ENCODE data around the gene HS1BP3.
A peak's percentile ranks its signal among the peaks of the same experiment; 100 is the strongest.

HS1BP3 gene

DNA sequence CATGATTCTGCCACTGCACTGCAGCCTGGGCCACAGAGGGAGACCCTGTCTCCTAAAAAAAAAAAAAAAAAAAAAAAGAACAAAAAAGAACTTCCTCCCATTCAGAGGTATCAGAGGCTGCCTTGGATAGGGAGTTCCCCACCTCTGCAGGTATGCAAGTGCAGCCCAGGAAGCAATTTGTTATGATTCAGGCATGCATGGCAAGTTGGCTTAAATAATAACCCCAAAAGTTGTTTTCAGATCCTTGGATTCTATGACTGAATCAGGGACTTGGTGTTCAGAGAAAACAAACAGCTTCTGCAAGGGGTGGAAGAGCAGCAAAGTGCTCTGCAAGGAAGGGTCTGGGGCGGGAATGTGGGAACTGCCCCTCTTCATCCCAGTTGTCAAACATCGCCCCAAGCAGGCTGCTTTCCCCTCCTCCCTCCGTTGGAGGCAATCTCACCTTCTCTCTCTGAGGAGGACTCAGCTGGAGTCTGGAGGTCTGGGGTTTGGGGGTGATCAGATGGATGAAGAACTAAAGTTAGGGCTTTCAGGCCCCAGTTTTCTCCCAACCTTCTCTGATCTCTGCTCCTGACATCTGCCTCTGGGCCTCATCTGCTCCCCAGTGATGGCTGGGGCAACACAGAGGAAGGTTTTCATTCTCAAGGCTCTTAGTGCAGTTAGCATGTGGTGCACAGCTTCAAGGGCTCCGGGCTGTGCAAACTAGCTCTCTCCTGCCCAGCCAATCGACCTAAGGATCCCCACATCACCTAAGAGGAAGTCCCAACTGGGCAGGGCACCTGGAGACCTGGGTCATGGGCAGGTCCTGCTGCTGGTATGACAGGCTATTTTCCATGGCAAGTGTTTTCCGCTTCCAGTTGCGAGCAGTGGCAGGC, 12.5 kb upstream of the HS1BP3 start:
- no peak for DNase-seq

- no peak for DNase-seq
Measured at GRCh38 chr2:20662308-20662937, 11.5 kb upstream of the HS1BP3 start.

GRCh38 chr2:20661421-20662307, 10.8 kb upstream of the HS1BP3 start:
- DNase-seq = peak; percentile 77

- no peak for DNase-seq
Measured at GRCh38 chr2:20660506-20661420, 9.9 kb upstream of the HS1BP3 start.

DNA sequence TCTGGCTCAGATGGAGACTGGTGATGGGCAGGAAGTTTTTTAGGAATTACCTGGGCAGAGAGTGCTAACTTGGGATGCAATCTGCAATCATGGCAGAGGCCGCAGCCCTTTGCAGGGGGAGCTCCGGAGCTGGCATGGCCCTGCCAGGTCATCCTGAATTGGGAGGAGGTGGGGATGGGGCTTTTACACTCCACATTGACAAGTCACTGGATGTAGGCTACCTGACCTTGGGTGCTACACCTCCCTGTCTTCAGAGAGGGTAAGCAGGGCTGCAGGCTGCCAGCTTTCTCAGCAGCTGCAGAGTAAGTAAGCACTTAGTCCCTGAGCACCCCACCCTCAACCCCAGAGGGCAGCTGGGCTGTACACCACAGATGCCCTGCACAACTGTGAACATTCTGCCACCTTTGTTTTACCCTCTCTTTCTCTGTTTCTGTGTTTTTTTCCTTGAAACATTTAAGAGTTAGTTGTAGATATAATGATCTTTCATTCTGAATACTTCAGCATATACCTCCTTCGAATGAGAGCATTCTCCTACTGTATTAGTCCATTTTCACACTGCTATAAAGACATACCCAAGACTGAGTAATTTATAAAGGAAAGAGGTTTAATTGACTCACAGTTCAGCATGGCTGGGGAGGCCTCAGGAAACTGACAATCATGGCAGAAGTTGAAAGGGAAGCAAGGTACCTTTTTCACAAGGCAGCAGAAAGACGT, 6.8 kb upstream of the HS1BP3 start:
- no peak for DNase-seq

GRCh38 chr2:20656561-20656960, 5.7 kb upstream of the HS1BP3 start:
- no peak for DNase-seq

DNA sequence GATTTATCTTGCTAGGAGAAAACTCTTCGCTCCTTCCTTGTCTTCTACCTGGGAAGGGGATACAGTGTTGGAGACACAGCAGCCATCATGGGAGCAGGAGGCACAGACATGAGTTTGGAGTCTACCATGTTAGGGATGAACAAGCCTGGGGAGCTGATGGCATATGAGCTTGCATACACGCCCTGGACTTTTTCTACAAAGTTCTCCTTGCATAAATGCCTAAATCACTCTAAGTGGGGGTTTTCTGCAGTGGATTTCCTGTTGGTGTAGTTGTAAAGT, 3.6 kb upstream of the HS1BP3 start:
- DNase-seq = no peak

- no peak for DNase-seq
Measured at GRCh38 chr2:20653695-20654534, 3.0 kb upstream of the HS1BP3 start.

DNA sequence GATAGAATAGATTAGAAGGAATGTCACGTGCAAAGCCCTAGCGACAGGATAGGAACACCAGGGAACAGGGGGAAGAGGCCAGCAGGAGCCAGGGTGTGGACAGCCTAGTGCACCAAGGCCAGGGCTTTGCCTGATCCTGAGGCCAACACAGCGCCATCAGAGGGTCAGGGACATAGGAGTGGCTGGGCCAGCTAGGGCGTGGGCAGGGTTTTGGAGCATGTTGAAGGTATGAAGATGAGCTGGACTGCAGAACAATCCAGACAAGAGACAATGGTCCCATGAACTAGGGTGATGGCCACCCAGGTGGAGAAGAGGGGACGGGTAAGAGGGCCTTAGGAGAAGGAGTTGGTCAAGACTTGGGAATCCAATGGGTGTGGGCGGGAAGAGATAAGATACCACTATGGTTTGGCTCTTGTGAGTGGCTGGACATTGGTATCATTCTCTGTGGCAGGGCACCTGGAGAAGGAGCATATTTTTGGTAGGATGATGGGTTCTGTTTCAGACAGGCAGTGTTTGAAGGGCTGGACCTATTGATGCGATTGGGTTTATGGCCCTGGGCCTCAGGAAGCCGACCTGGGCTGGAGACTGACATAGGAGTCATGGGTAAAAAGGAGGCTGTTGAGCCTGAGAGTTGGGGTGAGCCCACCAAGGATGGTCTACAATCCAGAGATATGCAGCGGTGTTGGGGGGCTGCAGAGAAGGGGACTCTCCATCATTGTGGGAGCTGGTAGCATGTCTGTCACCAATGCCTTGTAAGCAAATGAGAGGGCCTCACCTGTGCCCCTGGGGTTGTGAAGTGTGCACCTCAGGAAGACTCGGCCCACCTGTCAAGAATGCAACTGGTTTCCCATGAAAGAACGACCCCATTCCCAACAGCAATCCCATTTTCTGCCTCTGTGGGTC, 2.0 kb upstream of the HS1BP3 start:
- no peak for DNase-seq

GRCh38 chr2:20652141-20652540, 1.2 kb upstream of the HS1BP3 start:
- DNase-seq = no peak

- no peak for DNase-seq
Measured at GRCh38 chr2:20651731-20652099, 817 bp upstream of the HS1BP3 start.

DNA sequence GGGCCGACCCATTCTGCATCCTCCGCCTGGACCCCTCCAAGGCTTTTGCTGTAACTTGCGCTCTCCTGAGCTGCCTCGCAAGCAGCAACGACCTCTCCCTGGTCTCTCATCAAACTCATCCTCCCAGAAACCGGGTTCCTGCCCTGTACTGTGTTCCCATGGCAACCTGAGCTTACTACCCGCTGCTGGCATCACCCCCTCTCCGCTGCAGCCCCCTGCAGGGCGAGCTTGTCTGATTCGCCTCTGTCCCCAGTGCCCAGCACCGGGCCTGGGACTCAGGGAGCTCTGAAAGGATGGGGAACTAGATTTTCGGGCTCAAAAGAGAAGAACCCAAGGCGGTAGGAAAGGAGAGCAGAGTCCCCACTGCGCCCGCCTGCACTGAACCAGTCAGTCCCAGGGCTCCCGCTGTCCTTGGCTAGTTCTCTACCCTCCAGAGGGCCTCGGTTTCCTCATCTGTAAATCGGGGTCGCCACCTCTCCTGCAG, 463 bp downstream of the HS1BP3 start:
- no peak for DNase-seq

DNA sequence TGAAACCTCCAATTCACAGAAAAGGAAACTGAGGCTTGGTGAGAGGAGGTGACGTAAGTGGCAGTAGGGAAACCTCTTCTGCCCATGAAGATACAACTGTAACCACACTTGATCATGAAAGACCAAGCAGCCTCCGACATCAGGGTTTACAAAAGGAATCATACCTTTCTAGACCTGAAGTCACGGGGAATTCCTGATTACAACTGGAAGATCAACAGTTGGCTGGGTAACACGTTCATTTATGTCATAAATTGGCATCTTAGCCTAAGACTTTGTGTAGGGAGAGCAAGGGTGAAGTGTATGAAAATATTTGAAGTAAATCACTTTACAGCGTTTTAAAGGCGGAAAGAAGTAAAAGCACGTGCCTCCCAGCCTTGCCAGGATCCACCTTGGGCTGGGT, 922 bp downstream of the HS1BP3 start:
- no peak for DNase-seq

DNA sequence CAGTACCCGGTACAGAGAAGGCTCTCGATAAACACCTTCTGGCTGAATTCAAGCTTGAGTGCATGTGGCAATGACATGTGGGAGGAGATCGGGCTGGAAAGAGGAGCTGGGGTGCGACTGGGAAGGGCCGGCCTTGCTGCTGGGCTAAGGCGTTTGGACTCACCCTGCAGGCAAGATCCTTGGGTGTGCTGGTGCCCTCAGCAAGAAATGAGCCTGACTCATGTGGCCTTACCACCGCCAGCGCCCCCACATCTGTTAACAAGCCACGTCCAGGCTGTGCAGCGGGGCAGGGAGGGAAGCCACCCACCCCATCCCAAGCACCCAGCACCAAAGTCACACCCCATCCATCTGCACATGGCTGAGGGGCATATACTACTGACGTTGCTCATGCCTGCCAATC, 1.3 kb downstream of the HS1BP3 start:
- DNase-seq = no peak

DNA sequence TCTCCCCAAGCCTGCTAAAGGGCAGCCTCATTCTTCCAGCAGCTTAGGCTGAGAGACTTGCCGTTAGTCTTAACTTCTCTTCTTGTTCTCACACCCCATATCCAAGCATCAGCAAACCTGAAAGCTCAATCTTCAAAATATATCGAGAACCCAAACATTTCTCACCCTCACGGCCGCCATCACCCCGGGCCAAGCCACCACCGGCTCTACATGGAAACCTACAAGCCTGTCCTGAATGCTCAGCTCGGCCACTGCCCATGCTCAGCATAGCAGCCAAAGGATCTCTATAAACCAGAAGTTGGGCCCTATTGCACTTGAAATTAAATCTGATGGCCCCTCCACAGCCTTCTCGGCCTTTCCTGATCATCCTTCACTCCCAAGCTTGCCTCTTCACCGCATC, 2.1 kb downstream of the HS1BP3 start:
- DNase-seq = no peak

DNA sequence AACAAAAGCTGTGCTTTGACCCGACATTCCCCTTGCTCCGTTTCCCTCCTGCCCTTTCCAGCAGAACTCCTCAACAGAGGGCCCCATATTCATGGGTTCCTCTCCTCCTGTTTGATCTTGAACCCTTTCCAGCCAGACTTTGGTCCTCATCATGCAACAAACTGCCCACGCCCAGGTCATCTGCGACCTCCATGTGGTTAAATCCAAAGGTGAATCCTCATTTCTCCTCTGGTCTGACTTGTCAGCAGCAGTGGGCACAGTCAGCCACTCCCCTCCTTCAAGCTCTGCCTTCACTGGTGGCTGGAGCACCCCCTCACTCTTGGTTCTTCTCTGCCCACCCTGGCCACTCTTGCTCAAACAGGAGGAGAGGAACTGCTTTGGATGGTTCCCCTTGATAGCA, 2.7 kb downstream of the HS1BP3 start:
- DNase-seq = no peak

- no peak for DNase-seq
Measured at GRCh38 chr2:20647738-20648137, 3.2 kb downstream of the HS1BP3 start.

DNA sequence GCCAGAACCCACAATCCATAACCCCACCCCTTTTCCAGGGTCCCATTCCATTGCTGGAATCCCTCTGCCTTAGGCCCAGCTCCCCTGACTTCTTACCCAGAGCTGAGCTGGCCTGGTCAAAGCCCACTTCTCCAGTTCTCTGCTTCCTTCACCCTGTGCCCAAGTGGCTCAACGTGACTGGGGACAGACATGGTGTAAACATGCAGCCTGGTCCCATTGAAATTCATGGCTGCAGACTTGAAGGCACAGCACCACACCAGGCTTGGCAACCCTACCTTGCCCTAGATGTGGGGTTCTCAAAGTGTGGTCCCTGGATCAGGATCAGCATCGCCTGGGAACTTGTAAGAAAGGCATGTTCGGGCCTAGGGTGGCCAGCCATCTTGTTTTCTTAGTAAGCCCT, 3.7 kb downstream of the HS1BP3 start:
- DNase-seq = no peak

DNA sequence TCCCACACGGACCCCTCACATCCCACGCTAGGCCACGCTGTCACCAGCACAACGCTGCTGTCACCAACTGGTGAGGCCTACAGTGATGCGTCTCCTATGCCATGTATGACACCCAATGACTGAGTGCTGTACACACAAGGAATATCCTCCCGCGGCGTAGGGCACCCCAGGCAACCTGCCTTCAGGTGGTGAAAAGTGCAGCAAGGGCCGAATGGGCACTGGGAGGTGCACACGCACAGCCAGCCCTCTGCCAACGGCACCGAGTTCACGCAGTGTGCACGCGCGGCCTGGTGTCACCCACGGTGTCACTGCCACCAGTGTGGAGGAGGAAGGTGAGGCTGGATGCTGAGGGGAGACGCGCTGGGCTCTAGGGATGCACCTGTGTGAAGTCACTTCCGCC, 4.5 kb downstream of the HS1BP3 start:
- no peak for DNase-seq

- no peak for DNase-seq
Measured at GRCh38 chr2:20645761-20646160, 5.1 kb downstream of the HS1BP3 start.
